B cell (primary cell): Measurements from ENCODE around the gene CHPF2. TPM values are rescaled to one million over a fixed set of nuclear protein-coding genes. Genes with fewer than 3 reads are reported as not detected.

ENCODE experiments used
- ATAC-seq: fragments of 200-7000 bp; cut with Tn5 transposase; one replicate; pipeline ENCODE4 v1.10.0; 2021; ENCODE audit warnings: low read depth, mild to moderate bottlenecking, moderate number of reproducible peaks, moderate library complexity
- CTCF ChIA-PET: fragments of 350-600 bp; sonication (Branson Sonifier 250); formaldehyde crosslinking; loops from one replicate; lab custom pipeline; 2021; ENCODE audit warnings: antibody characterized with exemption, inconsistent platforms; lab: Charles Lee
- POLR2A ChIA-PET: fragments of 350-600 bp; sonication (Branson Sonifier 250); formaldehyde crosslinking; loops from one replicate; lab custom pipeline; 2021; ENCODE audit warnings: antibody characterized with exemption; lab: Charles Lee
- DNase-seq: peaks from one replicate; pipeline ENCODE4 v3.0.0; 2013
- H2AFZ ChIP-seq: 2 replicates; pipeline ENCODE4 v1.6.1; 2012; ENCODE audit warnings: mild to moderate bottlenecking, low read depth, low read length; ENCODE audit not compliant: insufficient read depth, poor library complexity, severe bottlenecking
- H3K27ac ChIP-seq, 2 donors: 1 replicate in 1 of 2; 2 replicates in 1 of 2; pipeline ENCODE4 v1.5.1; 2012 to 2013; ENCODE audit warnings: low read length in 2 of 2, mild to moderate bottlenecking in 2 of 2, moderate library complexity in 1 of 2
- H3K27me3 ChIP-seq, 4 experiments: fragments of 200-600 bp in 1 of 4; sonication (generic) in 1 of 4; replicated peaks in 1 of 4; 1 replicate in 2 of 4; 2 replicates in 2 of 4; pipeline versions ENCODE4 v1.6.1 to v1.7.0; 2013 to 2016; ENCODE audit warnings: low read length in 3 of 4, mild to moderate bottlenecking in 2 of 4, mixed read lengths in 1 of 4, moderate library complexity in 1 of 4; ENCODE audit not compliant: insufficient read depth in 4 of 4, control insufficient read depth in 3 of 4; ENCODE audit errors: control extremely low read depth in 1 of 4
- H3K36me3 ChIP-seq, 2 experiments: replicated peaks in 1 of 2; 1 replicate in 1 of 2; 2 replicates in 1 of 2; pipeline versions ENCODE4 v1.6.1 to v1.7.1; 2013; ENCODE audit warnings: low read length in 1 of 2; ENCODE audit not compliant: insufficient read depth in 2 of 2, control insufficient read depth in 1 of 2; ENCODE audit errors: control extremely low read depth in 1 of 2, extremely low read depth in 1 of 2
- H3K4me1 ChIP-seq, 2 donors: fragments of 200-600 bp in 1 of 2; sonication (generic) in 1 of 2; 1 replicate in 1 of 2; 2 replicates in 1 of 2; pipeline versions ENCODE4 v1.5.1 to v1.6.1; 2013 to 2017; ENCODE audit warnings: low read length in 2 of 2; ENCODE audit not compliant: control insufficient read depth in 2 of 2, insufficient read depth in 2 of 2
- H3K4me2 ChIP-seq: replicated peaks from 2 replicates; pipeline ENCODE3; 2012; ENCODE audit warnings: mild to moderate bottlenecking, low read depth, low read length; ENCODE audit not compliant: poor library complexity, severe bottlenecking
- H3K4me3 ChIP-seq, 5 experiments: fragments of 200-600 bp in 1 of 5; sonication (generic) in 1 of 5; 1 replicate in 3 of 5; 2 replicates in 2 of 5; pipeline versions ENCODE4 v1.5.1 to v1.7.0; 2011 to 2016; ENCODE audit warnings: low read length in 4 of 5, mild to moderate bottlenecking in 4 of 5, low read depth in 2 of 5, control low read depth in 1 of 5, moderate library complexity in 1 of 5; ENCODE audit not compliant: insufficient read depth in 1 of 5; ENCODE audit errors: control extremely low read depth in 1 of 5, extremely low read depth in 1 of 5
- H3K79me2 ChIP-seq: fragments of 200-600 bp; sonication (generic); one replicate; pipeline ENCODE4 v1.6.0; 2016; ENCODE audit warnings: low read length; ENCODE audit not compliant: control insufficient read depth, insufficient read depth
- H3K9ac ChIP-seq: fragments of 200-600 bp; sonication (generic); 2 replicates; pipeline ENCODE4 v1.6.1; 2017; ENCODE audit warnings: mild to moderate bottlenecking, low read length, moderate library complexity
- H3K9me3 ChIP-seq, 3 donors: one replicate each; pipeline versions ENCODE4 v1.6.1 to v1.7.1; 2013; ENCODE audit warnings: low read length in 2 of 3; ENCODE audit not compliant: control insufficient read depth in 2 of 3, insufficient read depth in 1 of 3; ENCODE audit errors: control extremely low read depth in 1 of 3
- H4K20me1 ChIP-seq: 2 replicates; pipeline ENCODE4 v1.6.0; 2012; ENCODE audit warnings: mild to moderate bottlenecking, low read length; ENCODE audit not compliant: insufficient read depth, control insufficient read depth, poor library complexity, severe bottlenecking
- H3K27ac Mint-ChIP-seq: one replicate; pipeline ENCODE4 v1.8.0; 2021; ENCODE audit warnings: mixed read lengths
- H3K27me3 Mint-ChIP-seq: one replicate; pipeline ENCODE4 v1.8.0; 2021; ENCODE audit warnings: mixed read lengths
- H3K4me1 Mint-ChIP-seq: one replicate; pipeline ENCODE4 v1.8.0; 2021; ENCODE audit warnings: mixed read lengths
- H3K4me3 Mint-ChIP-seq: one replicate; pipeline ENCODE4 v1.8.0; 2021; ENCODE audit warnings: mixed read lengths
- H3K9me3 Mint-ChIP-seq: one replicate; pipeline ENCODE4 v1.8.0; 2022; ENCODE audit warnings: mixed read lengths; ENCODE audit not compliant: insufficient read depth
- CTCF ChIP-seq: fragments of 200-600 bp; IDR thresholded peaks from one replicate; pipeline ENCODE4 v1.8.0; 2022; ENCODE audit warnings: antibody characterized with exemption, mild to moderate bottlenecking
- EZH2 ChIP-seq: IDR thresholded peaks from 2 replicates; pipeline ENCODE4 v1.6.1; 2012; ENCODE audit warnings: borderline replicate concordance, low read depth, mild to moderate bottlenecking, moderate library complexity, low read length; ENCODE audit not compliant: insufficient read depth, poor library complexity, severe bottlenecking
- WGBS: methylation state at CpG from one replicate; pipeline ENCODE4 v1.1.5; 2013; ENCODE audit warnings: missing lambda C conversion rate; ENCODE audit not compliant: insufficient coverage; 5-methylcytosine and 5-hydroxymethylcytosine counted together
- intact Hi-C: fragments of 100-400 bp; cut with micrococcal nuclease; formaldehyde crosslinking; loops from one replicate; pipeline ENCODE4 v1.10.0; 2022
- polyA plus RNA-seq: library from polyadenylated mRNA; depleted of rRNA; stranded (reverse); fragments of >200 nt; gene quantifications from 2 replicates; pipeline ENCODE4 v1.2.3, GENCODE V29; 2012
- total RNA-seq, 2 donors: library from RNA; stranded (reverse); fragments of 120-200 nt in 1 of 2; gene quantifications; 1 replicate in 1 of 2; 2 replicates in 1 of 2; pipeline versions ENCODE4 v1.2.3 to v1.2.4, GENCODE V29; 2013 to 2022

CHPF2 gene
- total and polyA plus RNA-seq, 2 donors (not counting 1 experiment from before 2014, with no cell fraction given) = 39.4 to 39.9 TPM

- intact Hi-C loops = no loop called here
- H3K4me3 ChIP-seq = no peak overlapping the region
- no peak for TF ChIP-seq EZH2
- TF ChIP-seq CTCF = no peak
- H3K4me3 Mint-ChIP-seq = no peak overlapping the region
- H3K9me3 ChIP-seq = no peaks in the 10 kb centered on the region
- H3K4me2 ChIP-seq = no peak overlapping the region
- peaks cover 16 to 23% of the 10 kb centered on the region in 2 donors for H3K4me1 ChIP-seq
- H3K27me3 Mint-ChIP-seq = no peaks in the 10 kb centered on the region
- H3K27ac Mint-ChIP-seq = no peak overlapping the region
- H3K9me3 Mint-ChIP-seq = no peaks in the 10 kb centered on the region
- no peak for ATAC-seq
- peaks cover 0 to 27% of the 10 kb centered on the region in 2 experiments for H3K36me3 ChIP-seq
- 96% methylated on average over 12 of the region's 13 CpGs for WGBS
- no peak overlapping the region for H3K27ac ChIP-seq
- peaks cover 31% of the 10 kb centered on the region for H3K4me1 Mint-ChIP-seq
- no peak overlapping the region for H2AFZ ChIP-seq
- peaks cover 33% of the 10 kb centered on the region for H3K79me2 ChIP-seq
- CTCF ChIA-PET = interaction anchor here (1.3 to 1.4 kb wide), 2 partner anchors 9 to 10 kb away, joined by 4 to 5 read pairs; no protein-coding TSS in a partner anchor
- no peaks in the 10 kb centered on the region for H3K27me3 ChIP-seq
- DNase-seq = no peak
- no peak overlapping the region for H3K9ac ChIP-seq
- peaks cover 43% of the 10 kb centered on the region for H4K20me1 ChIP-seq
- POLR2A ChIA-PET = interaction anchor here (0.9 kb wide), 1 partner anchor 10 kb away, joined by 3 read pairs; the partner anchor contains the start of gene ABCF2
Measured at GRCh38 chr7:151236406-151236805, 4.1 kb downstream of the CHPF2 start.

- peaks cover 0 to 27% of the 10 kb centered on the region in 2 experiments for H3K36me3 ChIP-seq
- DNase-seq = no peak
- H3K4me1 Mint-ChIP-seq = peaks cover 22% of the 10 kb centered on the region
- H3K4me2 ChIP-seq = no peak overlapping the region
- H3K9me3 Mint-ChIP-seq = no peaks in the 10 kb centered on the region
- no peak overlapping the region for H3K4me3 ChIP-seq
- ATAC-seq = no peak
- no peaks in the 10 kb centered on the region for H3K27me3 ChIP-seq
- intact Hi-C loops = no loop called here
- H3K4me3 Mint-ChIP-seq = no peak overlapping the region
- no peak overlapping the region for H3K27ac ChIP-seq
- no peak overlapping the region for H3K9ac ChIP-seq
- no peaks in the 10 kb centered on the region for H3K27me3 Mint-ChIP-seq
- no peak overlapping the region for H2AFZ ChIP-seq
- ChIA-PET CTCF (interaction anchor here (1.3 to 1.4 kb wide), 2 partner anchors 8 to 10 kb away, joined by 4 to 5 read pairs; no protein-coding TSS in a partner anchor), POLR2A (no interaction called here)
- 98% methylated on average over 39 of the region's 44 CpGs for WGBS
- TF ChIP-seq CTCF = no peak
- TF ChIP-seq EZH2 = no peak
- H3K27ac Mint-ChIP-seq = no peak overlapping the region
- peaks cover 28% of the 10 kb centered on the region for H3K79me2 ChIP-seq
- H3K9me3 ChIP-seq = no peaks in the 10 kb centered on the region
- H4K20me1 ChIP-seq = peaks cover 42% of the 10 kb centered on the region
- H3K4me1 ChIP-seq = peaks cover 12 to 16% of the 10 kb centered on the region in 2 donors
Measured at GRCh38 chr7:151237244-151238189, 5.2 kb downstream of the CHPF2 start.
